GM21528 (cell line): ENCODE measurements around the gene NR2F6.

Source experiments
- ATAC-seq: cut with Tn5 transposase; IDR thresholded peaks from one replicate; pipeline ENCODE4 v1.9.1; 2021; ENCODE audit warnings: mild to moderate bottlenecking, moderate library complexity; ENCODE audit not compliant: unreplicated experiment, low FRiP score

The NR2F6 gene

GRCh38 chr19:17183858-17184321 lies 61.8 kb downstream of the NR2F6 start:
- no peak for ATAC-seq

GRCh38 chr19:17183271-17183761 lies 62.4 kb downstream of the NR2F6 start:
- ATAC-seq: no peak
